ENCODE measurements around the gene KIF21B.

The KIF21B gene

DNA sequence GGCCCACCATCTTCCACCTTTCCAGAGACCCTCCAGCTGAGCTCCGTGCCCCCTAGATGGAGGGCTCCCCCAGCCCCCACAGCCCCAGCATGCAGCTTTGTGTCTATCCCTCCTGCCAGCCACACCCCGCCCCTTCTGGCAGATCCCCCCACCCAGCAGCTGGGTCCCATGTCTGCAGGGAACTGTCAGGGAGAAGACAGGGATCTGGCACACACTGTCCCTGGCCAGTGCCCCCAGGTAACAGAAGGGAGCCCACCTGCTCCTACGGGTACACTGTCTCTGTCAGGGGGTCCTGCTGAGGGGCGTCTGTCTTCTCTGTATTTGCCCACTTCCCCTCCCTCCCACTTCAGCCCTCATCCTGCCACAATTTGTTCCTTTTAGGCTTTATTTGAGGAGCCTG lies 11.2 kb upstream of the KIF21B start:
- DNase-seq (ENCODE audit: low spot score in 2 of 2) (no peak), ATAC-seq (ENCODE audit: low read depth) (no peak)
- peaks cover 2% of the 10 kb centered on the region for H3K4me1 Mint-ChIP-seq
- H3K9me3 Mint-ChIP-seq = no peaks in the 10 kb centered on the region
- no peaks in the 10 kb centered on the region for H3K36me3 Mint-ChIP-seq
- H3K27me3 Mint-ChIP-seq = no peaks in the 10 kb centered on the region
- H3K4me3 Mint-ChIP-seq = no peak overlapping the region
- H3K27ac Mint-ChIP-seq = no peak overlapping the region

DNA sequence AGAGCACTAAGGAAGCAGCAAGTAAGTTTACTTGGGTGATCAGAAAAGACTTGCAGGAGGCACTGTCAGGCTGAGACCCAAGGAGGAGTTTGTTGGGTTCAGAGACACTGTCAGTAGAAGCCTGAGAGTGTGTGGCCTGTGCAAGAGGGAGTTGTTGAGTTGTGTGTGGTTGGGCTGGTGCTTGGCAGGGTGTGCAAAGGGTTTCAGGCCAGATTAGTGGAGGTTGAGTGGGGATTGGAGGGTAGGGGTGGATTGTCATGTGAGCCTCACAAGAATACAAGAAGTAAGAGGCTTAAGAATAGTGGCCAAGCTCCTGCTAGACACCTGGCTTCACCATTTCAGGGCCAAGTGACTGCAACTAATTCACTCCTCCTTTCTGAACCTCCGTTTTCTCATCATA lies 8.9 kb upstream of the KIF21B start:
- H3K4me1 Mint-ChIP-seq = peaks cover 5% of the 10 kb centered on the region
- H3K27me3 Mint-ChIP-seq = no peaks in the 10 kb centered on the region
- no peak overlapping the region for H3K27ac Mint-ChIP-seq
- ATAC-seq (ENCODE audit: low read depth) = no peak
- no peaks in the 10 kb centered on the region for H3K9me3 Mint-ChIP-seq
- no peak for DNase-seq (ENCODE audit: low spot score in 2 of 2)
- H3K36me3 Mint-ChIP-seq = no peaks in the 10 kb centered on the region
- H3K4me3 Mint-ChIP-seq = no peak overlapping the region

DNA sequence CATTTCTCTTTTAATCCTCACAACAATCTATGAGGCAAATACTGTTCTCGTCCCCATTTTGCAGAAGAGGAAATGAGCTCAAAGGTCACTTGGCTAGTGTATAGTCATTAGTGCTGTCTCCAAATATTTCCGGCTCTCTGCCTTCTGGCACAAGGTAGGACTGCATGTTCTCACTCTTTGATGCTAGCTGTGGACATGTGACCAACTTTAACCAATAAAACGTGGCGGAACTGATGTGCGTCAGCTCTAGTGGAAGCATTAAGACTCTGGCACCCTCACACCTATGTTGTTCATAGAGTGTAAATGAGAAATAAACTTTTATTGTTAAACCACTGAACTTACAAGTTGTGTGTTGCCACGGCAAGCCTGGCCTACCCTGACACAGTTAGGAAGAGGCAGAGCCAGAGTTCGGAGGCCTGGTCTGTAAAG lies 5.0 kb upstream of the KIF21B start:
- Mint-ChIP-seq H3K4me1 (peaks cover 21% of the 10 kb centered on the region), H3K36me3 (no peaks in the 10 kb centered on the region), H3K9me3 (no peaks in the 10 kb centered on the region), H3K27ac (no peak overlapping the region), H3K4me3 (no peak overlapping the region), H3K27me3 (no peaks in the 10 kb centered on the region)
- ATAC-seq (ENCODE audit: low read depth) (no peak), DNase-seq (ENCODE audit: low spot score in 2 of 2) (no peak)

DNA sequence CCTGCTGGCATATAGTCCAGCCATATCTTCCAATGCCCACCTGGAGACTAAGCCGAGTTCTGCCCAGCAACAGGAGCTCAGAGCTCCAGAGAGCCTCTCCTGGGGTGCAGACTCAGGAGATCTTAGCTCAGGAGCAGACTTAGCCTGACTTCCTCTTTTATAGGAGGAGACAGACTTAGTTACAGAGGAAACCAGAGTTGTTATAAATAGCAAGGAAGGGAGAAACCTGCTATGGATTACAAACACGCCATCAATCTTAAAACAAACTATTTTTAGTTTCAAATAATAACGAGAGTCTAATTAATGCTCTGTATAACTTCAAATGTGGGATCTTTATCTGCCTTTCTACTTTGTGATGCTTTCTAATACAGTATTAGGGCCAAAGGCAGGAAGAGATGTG lies 3.3 kb upstream of the KIF21B start:
- Mint-ChIP-seq H3K27ac (no peak overlapping the region), H3K9me3 (no peaks in the 10 kb centered on the region), H3K36me3 (no peaks in the 10 kb centered on the region), H3K4me3 (peak overlapping the region; percentile 40), H3K27me3 (no peaks in the 10 kb centered on the region), H3K4me1 (peaks cover 30% of the 10 kb centered on the region)
- no peak for ATAC-seq (ENCODE audit: low read depth)
- DNase-seq (ENCODE audit: low spot score in 2 of 2) = no peak

DNA sequence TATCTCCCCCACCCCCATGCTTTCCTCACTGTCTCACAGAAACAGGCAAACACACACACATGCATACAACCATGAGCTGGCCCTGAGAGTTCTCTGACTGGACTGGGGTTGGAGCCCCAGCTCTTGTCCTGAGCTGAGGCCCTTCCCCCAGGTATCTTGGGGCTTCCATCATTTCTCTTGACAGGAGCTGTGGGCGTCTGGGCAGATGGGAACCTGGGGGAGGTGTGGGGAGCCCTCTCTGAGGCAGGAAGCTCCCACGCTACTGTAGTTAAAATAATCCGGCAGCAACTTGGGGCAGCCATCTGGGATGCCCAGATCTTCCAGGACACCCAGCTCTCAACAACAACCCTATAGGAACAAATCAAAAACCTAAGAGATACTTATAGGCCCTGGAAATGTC lies 2.7 kb upstream of the KIF21B start:
- H3K27ac Mint-ChIP-seq = peak overlapping the region; percentile 62
- no peaks in the 10 kb centered on the region for H3K9me3 Mint-ChIP-seq
- DNase-seq (ENCODE audit: low spot score in 2 of 2) = no peak
- peak overlapping the region; percentile 25 for H3K4me3 Mint-ChIP-seq
- peaks cover 35% of the 10 kb centered on the region for H3K4me1 Mint-ChIP-seq
- no peaks in the 10 kb centered on the region for H3K27me3 Mint-ChIP-seq
- no peak for ATAC-seq (ENCODE audit: low read depth)
- H3K36me3 Mint-ChIP-seq = no peaks in the 10 kb centered on the region

DNA sequence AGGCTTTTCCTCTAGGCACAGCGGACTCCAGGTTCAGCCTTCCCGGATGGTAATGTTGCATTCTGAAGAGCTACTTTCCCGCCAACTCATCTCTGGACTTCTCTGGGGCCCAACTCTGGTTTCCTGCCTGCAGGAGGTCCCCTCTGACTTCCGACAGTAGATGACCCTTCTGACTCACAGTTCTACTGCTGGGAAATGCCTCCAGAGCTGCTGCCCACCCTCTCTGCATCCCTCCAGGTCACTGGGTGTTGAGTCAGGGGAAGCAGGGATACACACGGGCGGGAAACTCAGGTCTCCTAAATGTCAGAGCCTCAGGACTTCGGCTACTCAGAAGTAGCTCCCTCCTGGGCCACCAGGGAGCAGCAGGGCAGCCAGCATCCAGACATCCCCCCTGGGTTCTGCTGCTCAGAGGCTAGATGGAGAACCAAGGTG lies 2.1 kb upstream of the KIF21B start:
- DNase-seq (ENCODE audit: low spot score in 2 of 2) (no peak), ATAC-seq (ENCODE audit: low read depth) (no peak)
- Mint-ChIP-seq H3K9me3 (no peaks in the 10 kb centered on the region), H3K36me3 (no peaks in the 10 kb centered on the region), H3K4me3 (no peak overlapping the region), H3K4me1 (peaks cover 41% of the 10 kb centered on the region), H3K27me3 (no peaks in the 10 kb centered on the region), H3K27ac (peak overlapping the region; percentile 62)

DNA sequence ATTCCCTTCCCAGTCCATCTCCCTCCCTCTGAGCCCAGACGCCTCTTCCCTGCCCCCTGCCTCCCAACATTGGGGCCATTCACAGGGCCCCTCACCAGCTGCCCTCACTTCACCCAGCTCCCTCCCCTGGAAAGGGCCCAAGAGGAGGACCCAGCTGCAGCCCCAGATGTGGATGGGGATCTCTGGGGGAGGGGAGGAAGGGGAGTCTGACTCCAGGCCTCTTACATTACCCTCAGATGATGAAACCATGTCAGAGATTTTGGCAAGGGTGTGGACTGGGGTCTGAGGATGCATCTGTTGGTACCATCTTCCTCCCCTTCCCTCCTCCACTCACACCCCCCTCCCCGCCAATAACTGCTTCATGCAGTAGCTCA lies 1.1 kb upstream of the KIF21B start:
- H3K27ac Mint-ChIP-seq = no peak overlapping the region

DNA sequence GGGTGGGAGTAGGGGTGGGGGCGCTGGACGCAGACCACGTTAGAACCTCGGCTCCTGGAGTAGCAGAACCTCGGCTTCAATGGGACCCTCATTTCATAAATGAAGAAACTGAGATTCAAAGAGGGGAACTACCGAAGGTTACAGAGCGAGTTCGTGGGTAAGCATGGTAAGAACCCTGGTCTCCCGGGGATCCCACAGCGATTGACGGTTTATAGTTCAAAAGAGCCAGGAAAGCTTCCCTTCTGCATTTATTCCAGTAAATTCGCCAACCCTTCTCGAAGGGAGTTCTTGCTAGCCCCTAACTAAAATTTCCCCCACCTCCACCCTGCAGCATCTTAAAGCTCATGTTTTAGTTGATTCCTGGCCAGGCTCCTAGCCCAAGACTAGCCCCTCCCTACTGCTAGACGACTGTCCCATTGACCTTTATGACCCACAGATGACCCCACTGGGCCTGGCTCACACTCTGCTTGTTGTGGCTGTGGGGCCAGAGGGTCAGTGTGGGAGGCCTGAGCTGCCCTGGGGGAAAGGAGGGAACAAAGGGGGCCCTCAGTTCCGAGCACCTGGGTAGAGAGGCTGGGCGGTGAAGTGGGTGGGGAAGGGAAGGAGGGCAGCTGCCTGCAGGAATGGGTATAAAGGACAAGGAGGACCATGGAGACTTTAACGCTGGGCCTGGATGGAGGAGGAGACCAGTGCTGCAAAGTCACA lies 558 bp upstream of the KIF21B start:
- Mint-ChIP-seq H3K27me3 (no peaks in the 10 kb centered on the region), H3K27ac (no peak overlapping the region), H3K9me3 (no peaks in the 10 kb centered on the region), H3K36me3 (no peaks in the 10 kb centered on the region), H3K4me1 (peaks cover 53% of the 10 kb centered on the region), H3K4me3 (peak overlapping the region; percentile 34)
- peak; percentile 0 for ATAC-seq (ENCODE audit: low read depth)
- no peak for DNase-seq (ENCODE audit: low spot score in 2 of 2)

More for the DNA sequence above, 1.1 kb upstream of the KIF21B start:
- Mint-ChIP-seq H3K9me3 (no peaks in the 10 kb centered on the region), H3K27me3 (no peaks in the 10 kb centered on the region), H3K4me1 (peaks cover 49% of the 10 kb centered on the region), H3K36me3 (no peaks in the 10 kb centered on the region), H3K4me3 (no peak overlapping the region)
- ATAC-seq (ENCODE audit: low read depth) = no peak
- no peak for DNase-seq (ENCODE audit: low spot score in 2 of 2)

DNA sequence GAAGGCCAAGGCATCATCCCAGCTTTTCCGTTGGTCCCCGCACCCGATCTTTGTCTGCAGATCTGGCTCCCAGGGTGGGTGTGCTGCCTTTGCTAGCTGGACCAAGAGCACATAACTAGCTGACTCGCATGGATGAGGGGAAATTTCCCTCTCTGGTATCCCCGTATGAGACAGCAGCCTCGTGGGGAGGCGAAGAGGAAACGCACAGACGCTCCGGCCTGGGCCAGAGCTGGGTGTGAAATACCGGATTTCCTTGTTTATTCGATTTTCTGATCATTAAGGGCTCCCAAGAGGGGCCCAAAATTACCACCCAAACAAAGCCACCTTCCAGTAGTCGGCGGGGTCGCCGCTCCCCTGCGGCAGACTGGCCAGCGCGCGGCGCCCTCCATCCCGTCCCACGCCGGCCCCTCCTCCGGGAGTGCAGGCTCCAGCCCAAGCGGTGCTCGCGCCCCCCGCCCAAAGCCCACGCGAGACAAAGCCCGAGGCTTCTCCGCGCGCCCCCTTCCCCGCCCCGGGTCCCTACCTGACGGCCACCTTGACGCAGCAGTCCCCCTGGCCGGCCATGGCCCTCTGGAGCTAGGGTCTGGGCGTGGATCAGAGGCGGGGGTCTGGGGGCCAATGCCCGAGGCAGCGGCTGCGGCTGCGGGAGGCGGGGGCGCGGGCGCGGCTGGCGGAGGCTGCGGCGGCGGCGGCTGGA lies 546 bp downstream of the KIF21B start:
- no peaks in the 10 kb centered on the region for H3K27me3 Mint-ChIP-seq
- peak in 1 of 2 donors; percentile 28 for DNase-seq (ENCODE audit: low spot score in 2 of 2)
- ATAC-seq (ENCODE audit: low read depth) = peak; percentile 9
- H3K4me1 Mint-ChIP-seq = peaks cover 58% of the 10 kb centered on the region
- no peaks in the 10 kb centered on the region for H3K36me3 Mint-ChIP-seq
- H3K4me3 Mint-ChIP-seq = peak overlapping the region; percentile 93
- peak overlapping the region; percentile 95 for H3K27ac Mint-ChIP-seq
- no peaks in the 10 kb centered on the region for H3K9me3 Mint-ChIP-seq

DNA sequence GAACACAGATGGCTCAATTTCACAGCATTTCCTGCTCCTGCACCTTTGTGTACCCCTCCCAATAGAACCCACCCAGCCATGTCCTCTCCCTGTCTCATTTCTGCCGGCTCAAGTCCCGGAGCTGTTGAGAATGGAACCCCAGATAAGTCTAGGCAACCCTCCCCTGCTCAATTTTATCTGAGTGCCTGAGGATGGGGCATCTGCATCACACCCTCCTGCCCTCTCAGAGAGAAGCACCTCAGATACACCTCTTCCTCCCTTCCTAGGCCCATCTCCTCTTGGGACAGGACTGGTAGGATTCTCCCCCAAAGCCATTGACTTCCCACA lies 1.1 kb downstream of the KIF21B start:
- Mint-ChIP-seq H3K4me1 (peaks cover 57% of the 10 kb centered on the region), H3K36me3 (no peaks in the 10 kb centered on the region), H3K9me3 (no peaks in the 10 kb centered on the region), H3K4me3 (peak overlapping the region; percentile 93), H3K27me3 (no peaks in the 10 kb centered on the region), H3K27ac (peak overlapping the region; percentile 95)
- ATAC-seq (ENCODE audit: low read depth) = no peak
- no peak for DNase-seq (ENCODE audit: low spot score in 2 of 2)

DNA sequence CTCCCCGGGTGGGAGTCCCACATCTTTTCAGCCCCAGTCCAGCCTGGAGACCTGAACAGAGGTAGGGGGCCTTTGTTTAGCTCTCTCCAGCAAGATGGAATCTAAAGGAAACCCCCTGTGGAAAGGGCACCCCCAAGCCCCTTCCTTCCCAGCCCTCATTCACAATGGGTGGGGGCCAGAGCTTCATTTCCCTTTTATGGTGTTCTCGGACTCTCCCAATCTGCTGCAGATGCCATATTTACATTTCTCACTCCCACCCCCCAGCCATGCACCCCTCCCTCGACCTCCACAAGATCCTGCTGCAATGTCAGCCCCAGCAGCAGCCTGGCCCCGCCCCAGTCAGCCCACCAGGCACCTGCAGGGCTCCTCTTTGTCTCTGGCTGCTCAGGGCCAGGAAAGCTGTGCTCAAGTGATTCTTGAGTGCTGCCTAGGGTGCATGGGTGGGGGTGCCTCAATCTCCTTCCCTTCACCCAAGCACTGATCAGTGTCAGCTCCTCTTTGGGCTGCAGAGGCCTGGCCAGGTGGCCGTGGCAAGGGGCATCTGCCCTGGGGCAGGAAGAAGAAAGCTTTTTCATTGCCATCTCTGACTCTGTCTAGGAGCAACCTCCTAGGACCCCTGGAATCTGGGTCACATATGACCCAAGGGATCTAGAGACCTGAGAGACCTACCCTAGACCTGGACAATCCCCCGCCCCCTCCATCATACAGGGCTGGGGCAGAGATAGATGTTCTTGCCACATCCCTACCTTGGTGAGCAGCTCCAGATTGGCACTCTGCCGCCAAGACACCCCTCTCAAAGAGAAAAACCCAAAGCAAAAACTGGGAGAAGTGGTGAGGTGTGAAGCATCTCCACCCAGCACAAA lies 1.7 kb downstream of the KIF21B start:
- Mint-ChIP-seq H3K36me3 (no peaks in the 10 kb centered on the region), H3K27ac (peak overlapping the region; percentile 95), H3K4me3 (peak overlapping the region; percentile 93), H3K9me3 (no peaks in the 10 kb centered on the region), H3K27me3 (no peaks in the 10 kb centered on the region), H3K4me1 (peaks cover 59% of the 10 kb centered on the region)
- ATAC-seq (ENCODE audit: low read depth) (no peak), DNase-seq (ENCODE audit: low spot score in 2 of 2) (peak in 1 of 2 donors; percentile 18)

DNA sequence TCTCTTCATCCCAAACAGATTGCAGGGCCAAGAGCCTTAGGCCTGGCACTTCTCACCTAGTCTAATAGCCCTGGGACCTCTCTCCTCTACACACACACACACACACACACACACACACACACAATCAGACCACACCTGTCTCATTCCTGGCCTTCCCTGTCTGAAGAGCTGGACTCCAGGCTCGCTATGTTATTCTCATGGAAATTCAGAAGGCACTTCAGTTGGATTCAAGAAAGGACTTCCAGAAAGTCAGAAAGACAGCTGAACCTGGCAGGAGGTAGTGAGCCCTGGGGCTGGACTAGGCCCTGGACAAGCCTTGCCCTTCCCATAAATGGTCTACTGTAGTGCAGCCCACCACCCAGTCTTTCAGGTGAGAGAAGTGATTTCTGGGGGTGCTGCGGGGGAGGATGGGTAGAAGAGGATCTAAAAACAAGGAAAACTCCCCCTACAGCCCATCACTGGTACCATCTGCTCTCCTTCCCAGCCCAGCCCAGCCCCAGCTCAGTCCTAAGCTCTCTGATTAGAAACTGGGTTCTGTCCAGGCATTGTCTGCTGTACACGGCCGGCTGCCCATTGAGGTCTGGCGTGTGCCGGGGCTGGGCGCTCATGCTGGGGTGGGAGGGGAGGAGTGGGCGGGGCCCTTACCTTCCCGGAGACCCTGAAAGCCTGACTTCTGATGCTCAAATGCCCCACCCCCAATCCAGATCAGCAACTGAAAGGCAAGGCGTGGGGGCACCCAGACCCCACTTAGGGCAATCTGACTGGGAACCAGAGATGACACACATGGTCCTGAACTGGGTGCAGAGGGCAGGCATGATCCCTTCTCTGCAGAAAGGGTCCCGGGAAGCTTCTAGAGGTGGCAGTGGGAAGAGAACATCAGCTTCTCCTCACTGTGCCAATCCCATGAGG lies 2.5 kb downstream of the KIF21B start:
- Mint-ChIP-seq H3K27ac (peak overlapping the region; percentile 95), H3K27me3 (no peaks in the 10 kb centered on the region), H3K9me3 (no peaks in the 10 kb centered on the region), H3K36me3 (no peaks in the 10 kb centered on the region), H3K4me1 (peaks cover 58% of the 10 kb centered on the region), H3K4me3 (peak overlapping the region; percentile 93)
- DNase-seq (ENCODE audit: low spot score in 2 of 2) (peak in 1 of 2 donors; percentile 16), ATAC-seq (ENCODE audit: low read depth) (no peak)

DNA sequence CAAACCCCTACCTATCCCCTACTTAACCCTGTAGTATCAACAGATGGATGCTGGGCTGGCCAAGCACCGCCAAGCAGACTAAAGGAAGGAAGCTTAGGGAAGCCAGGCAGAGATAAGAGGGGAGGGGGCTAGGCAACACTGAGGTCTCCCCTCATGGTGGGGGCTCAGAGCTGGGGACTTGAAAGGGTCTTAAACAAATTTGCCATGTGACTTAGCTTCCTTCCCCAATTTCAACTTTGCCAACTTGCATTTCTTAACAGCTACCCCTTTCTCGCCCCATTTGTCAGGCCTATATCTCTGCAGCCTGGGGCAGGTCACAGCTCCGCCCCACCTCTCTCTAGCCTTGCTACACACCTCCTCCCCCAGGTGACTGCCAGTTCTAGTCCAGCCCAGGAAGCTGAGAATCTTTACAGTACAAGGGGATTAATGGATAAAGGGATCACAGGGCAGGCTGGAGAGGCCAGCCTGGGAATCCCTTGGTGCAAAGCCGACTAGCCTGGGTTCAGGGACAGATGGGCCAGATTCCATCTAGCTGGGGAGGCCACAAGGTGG lies 3.4 kb downstream of the KIF21B start:
- Mint-ChIP-seq H3K27me3 (no peaks in the 10 kb centered on the region), H3K4me1 (peaks cover 60% of the 10 kb centered on the region), H3K36me3 (no peaks in the 10 kb centered on the region), H3K27ac (peak overlapping the region; percentile 95), H3K9me3 (no peaks in the 10 kb centered on the region), H3K4me3 (peak overlapping the region; percentile 80)
- DNase-seq (ENCODE audit: low spot score in 2 of 2) = peak; percentile 23 to 30
- ATAC-seq (ENCODE audit: low read depth) = peak; percentile 20

Data from memory B cell (primary cell).